HG03097 (cell line): ENCODE measurements around the gene ACSBG1.

ENCODE experiments used
- ATAC-seq: cut with Tn5 transposase; IDR thresholded peaks from one replicate; pipeline ENCODE4 v1.9.1; 2021; ENCODE audit not compliant: unreplicated experiment, low FRiP score

The ACSBG1 gene, protein sequence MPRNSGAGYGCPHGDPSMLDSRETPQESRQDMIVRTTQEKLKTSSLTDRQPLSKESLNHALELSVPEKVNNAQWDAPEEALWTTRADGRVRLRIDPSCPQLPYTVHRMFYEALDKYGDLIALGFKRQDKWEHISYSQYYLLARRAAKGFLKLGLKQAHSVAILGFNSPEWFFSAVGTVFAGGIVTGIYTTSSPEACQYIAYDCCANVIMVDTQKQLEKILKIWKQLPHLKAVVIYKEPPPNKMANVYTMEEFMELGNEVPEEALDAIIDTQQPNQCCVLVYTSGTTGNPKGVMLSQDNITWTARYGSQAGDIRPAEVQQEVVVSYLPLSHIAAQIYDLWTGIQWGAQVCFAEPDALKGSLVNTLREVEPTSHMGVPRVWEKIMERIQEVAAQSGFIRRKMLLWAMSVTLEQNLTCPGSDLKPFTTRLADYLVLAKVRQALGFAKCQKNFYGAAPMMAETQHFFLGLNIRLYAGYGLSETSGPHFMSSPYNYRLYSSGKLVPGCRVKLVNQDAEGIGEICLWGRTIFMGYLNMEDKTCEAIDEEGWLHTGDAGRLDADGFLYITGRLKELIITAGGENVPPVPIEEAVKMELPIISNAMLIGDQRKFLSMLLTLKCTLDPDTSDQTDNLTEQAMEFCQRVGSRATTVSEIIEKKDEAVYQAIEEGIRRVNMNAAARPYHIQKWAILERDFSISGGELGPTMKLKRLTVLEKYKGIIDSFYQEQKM

GRCh38 chr15:78234515-78235040, at the start of gene ACSBG1:
TSS of gene ACSBG1 (minus strand) at chr15:78234565. CDS start at chr15:78234501, 64 bp downstream.
- no peak for ATAC-seq

DNA sequence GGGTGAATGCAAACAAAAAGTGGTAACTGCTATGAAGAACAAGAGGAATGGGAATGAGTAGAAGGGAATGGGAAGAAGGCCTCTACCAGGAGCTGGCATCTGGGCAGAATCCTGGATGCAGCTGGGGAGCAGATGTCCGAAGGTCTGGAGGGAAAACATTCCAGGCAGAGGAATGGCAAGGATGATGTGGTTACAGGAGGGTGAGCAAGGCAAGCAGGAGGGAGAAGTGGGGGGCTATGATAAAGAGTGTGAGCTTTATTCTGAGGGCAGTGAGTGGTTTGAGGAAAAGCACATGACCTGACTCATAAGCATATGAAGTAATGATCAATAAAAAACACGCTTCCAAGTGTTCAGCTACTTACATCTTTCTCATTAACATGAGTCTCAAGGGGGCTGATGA, 48.0 kb upstream of the ACSBG1 start:
- ATAC-seq = no peak

GRCh38 chr15:78280319-78281072, 46.1 kb upstream of the ACSBG1 start:
- no peak for ATAC-seq

- no peak for ATAC-seq
These were observed 41.9 kb upstream of the ACSBG1 start for GRCh38 chr15:78276064-78276943.

- no peak for ATAC-seq
These were observed 40.6 kb upstream of the ACSBG1 start for GRCh38 chr15:78274994-78275393.

DNA sequence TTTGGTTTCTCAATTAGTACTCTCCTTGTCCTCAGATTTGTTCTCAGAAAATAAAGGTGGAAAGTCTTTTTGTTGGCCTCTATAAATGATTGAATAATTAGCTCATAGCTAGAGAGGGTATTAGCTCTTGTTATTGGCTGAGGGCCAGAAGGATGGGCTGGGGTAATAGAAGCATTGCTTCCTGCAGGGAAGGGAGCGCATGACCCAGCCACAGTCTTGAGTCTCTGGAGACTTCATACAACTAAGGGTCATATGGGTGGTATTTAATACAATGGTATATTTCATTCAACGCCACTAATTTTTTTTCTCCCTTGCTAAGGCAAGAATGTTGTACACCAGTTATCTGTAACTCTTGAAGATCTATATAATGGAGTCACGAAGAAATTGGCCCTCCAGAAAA, 38.4 kb upstream of the ACSBG1 start:
- ATAC-seq = no peak

DNA sequence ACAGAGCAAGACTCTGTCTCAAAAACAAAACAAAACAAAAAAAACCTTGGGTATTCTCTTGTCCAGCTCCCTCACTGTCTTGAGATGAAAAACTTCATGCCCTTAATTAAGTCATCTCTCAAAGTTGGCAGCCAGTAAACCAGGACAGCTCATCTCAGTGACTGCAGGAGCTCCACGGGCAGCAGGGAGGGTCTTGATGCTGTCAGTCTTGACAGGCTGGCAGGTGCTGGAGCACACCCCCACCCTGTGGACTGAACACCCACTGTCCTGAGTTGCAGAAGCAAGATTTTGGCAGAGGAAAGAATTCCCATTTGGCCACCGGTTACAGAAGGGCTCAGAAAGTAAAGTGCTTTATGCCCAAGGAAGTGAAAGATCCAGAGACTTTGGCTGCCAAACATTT, 38.0 kb upstream of the ACSBG1 start:
- no peak for ATAC-seq

DNA sequence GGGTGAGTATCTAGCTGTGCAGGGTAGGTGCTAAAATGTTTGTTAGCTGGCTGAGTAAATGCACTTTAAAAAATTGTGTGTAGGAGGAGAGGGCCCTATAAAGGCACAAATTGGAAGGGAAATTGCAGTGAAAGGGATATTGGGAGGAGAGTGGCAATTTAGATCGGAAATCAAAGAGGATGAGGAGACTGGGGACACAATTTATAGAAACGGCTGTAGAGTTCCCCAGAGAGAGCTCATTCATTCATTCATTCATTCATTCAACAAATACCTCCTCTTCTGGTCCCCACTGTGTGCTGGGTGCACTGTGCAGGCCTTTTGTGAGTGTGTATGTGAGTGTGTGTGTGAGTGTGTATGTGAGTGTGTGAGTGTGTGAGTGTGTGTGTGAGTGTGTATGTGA, 32.4 kb upstream of the ACSBG1 start:
- no peak for ATAC-seq

- no peak for ATAC-seq
These were observed 31.9 kb upstream of the ACSBG1 start for GRCh38 chr15:78266229-78266628.

DNA sequence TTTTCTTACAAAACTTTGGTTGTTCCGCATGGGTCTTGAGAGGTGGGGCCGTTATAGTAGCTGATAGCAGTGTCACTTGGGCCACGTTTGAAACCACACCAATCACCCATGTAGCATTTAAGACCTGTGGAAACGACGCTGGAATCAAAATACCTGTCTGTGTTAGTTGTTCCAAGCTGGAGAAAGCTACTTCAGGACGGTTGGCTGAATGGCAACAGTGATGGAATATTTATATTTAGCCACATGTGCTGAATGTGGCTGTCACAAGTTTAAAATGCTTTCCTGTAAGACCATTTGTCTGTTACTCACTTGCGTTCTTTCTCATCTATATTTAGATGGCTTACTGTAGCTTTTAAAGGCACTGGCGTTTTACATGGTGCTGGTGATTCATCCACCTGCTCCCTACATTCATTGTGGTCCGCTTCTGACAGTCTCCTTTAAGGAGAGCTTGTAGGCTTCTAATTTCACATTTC, 31.4 kb upstream of the ACSBG1 start:
- ATAC-seq = no peak

- ATAC-seq = no peak
These were observed 30.7 kb upstream of the ACSBG1 start for GRCh38 chr15:78265137-78265460.

DNA sequence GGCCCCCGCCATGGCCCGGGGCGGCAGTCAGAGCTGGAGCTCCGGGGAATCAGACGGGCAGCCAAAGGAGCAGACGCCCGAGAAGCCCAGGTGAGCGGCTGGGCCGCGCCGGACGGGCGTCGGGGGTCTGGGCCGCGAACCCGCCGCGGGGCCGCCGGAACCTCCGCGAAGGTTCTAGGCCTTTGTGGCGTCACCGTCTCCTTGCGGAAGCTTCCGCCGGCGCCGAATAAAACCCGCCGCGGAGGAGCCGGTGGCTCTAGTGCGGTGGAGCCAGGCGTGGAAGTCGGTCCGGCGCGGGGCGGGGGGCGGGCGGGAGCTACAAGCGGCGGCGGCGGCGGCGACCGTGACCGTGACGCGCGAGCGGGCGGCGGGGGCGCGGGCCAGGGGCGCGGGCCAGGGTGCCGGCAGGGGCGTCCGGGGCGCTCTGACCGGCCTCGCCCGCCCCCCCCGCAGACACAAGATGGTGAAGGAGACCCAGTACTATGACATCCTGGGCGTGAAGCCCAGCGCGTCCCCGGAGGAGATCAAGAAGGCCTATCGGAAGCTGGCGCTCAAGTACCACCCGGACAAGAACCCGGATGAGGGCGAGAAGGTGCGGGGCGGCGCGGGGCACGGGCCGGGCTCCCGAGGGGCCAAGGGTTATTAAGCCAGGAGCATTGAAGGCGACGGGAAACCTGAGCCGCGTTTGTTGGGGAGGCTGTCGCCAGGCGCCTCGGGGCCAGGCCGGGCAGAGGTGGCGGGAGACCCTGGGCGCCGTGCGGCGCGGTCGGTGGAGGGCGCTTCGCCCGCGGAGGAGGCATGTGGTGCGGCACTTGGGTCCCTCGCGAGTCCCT, 30.2 kb upstream of the ACSBG1 start, which contains the start of gene DNAJA4:
DNAJA4 (plus strand) TSS at position 259 of the 833 bp plus-strand sequence; CDS start at position 461, 202 bp downstream.
- no peak for ATAC-seq

DNA sequence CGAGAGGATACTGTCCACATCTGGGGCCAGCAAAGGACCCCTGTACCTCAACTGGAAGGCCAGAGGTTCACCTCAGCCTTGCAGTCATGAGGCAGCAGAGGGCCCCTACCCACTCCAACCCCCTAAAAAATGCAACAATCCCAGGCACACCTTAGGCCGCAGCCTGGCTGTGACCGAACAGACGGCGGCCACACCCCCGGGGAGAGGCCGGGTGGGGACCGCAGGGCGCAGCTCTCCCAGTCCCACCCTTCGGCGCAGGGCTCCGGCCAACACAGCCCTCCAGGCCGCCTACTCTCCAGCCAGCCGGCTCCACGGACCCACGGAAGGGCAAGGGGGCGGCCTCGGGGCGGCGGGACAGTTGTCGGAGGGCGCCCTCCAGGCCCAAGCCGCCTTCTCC, 29.5 kb upstream of the ACSBG1 start:
- ATAC-seq = no peak

DNA sequence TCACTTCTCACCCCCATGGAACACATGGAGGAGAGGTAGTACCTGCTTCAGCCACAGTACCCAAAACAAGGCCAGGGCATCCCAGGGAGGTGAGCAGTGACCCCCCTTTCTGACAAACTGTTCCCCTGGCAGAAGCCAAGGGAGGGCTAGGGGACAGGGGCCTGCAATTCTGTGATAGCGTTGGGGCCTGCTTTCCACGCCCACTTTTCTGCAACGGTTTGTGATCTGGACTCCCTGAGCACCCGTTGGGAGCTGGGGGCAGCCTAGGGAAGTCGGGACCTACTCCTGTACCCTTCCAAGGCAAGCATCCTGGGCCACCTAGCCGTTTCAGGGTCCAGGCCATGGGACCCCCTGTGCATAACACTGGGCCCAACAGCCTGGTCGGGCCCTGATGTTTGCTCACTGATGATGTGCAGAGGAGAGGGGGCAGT, 29.0 kb upstream of the ACSBG1 start:
- ATAC-seq = no peak

DNA sequence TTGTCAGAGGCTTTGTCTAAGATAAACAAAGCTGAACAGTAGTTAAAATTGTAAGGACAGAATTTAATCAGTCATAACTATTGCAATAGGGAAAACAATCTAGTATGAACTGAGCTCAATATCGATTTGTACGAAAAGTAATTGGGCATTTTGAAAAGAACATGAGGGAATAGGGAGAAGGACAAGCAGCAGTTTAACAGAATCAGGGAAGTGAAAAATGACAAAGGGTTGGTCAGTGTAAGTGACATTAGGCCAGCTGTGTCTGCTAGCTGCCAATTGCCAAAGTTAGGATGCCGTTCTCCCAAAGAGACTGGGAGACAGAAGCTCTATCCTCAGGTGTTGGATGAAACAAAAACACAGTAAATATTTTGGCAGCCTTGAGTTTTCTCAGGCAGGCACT, 26.7 kb upstream of the ACSBG1 start:
- no peak for ATAC-seq

DNA sequence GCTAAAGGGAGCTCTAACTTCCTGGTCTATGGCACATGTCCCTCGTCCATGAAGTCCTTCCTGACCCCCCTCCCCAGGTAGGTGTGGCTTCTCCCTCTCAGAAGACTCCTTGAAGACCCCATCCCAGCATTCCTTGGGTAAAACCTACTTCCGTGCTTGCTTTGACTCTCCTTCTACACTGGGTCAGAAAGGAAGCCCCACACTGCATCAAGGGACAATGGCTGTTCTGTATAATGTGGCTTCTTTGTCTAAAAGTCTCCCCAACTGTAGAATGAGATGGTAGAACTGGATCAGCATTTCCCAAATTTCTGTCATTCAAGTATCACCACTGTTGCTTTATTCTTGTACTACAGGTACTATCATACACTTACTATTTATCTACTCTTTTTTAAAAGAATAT, 26.1 kb upstream of the ACSBG1 start:
- ATAC-seq = no peak

- ATAC-seq = no peak
These were observed 24.9 kb upstream of the ACSBG1 start for GRCh38 chr15:78259232-78259631.

DNA sequence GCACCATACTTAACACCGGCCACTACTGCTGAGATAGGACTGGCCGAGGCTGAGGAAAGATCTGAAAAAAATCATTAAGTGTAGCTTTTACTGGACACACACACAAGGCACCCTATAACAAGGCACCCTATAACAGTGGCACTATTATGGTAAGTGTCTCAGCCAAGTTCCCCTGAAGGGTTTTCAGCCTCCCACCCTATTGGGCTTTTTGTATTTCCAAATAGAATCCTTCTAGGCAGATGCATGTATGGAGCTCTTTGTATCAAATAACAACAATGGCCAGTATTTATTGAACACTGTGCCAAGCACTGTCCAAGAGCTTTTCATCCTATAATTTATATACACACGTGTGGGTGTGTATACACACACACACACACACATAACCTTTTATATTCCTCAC, 23.3 kb upstream of the ACSBG1 start:
- ATAC-seq = no peak

GRCh38 chr15:78256044-78256437, 21.7 kb upstream of the ACSBG1 start:
- no peak for ATAC-seq
